ENCODE measurements around the gene UGT3A1.
"Not testable (repeated sequence)": the region's sequence is repeated elsewhere in the genome, so short reads cannot be mapped to it uniquely, and the experiment has no call there.

DNA sequence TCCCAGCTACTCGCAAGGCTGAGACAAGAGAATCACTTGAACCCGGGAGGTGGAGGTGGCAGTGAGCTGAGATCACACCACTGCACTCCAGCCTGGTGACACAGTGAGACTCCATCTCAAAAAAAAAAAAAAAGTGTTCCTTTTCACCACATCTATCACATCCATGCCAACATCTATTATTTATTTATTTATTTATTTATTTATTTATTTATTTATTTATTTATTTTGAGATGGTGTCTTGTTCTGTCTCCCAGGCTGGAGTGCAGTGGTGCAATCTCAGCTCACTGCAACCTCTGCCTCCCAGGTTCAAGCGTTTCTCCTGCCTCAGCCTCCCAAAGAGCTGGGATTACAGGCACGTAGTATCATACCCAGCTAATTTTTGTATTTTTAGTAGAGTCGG lies 28.4 kb upstream of the UGT3A1 start:
- TF ChIP-seq, protein P1, sequence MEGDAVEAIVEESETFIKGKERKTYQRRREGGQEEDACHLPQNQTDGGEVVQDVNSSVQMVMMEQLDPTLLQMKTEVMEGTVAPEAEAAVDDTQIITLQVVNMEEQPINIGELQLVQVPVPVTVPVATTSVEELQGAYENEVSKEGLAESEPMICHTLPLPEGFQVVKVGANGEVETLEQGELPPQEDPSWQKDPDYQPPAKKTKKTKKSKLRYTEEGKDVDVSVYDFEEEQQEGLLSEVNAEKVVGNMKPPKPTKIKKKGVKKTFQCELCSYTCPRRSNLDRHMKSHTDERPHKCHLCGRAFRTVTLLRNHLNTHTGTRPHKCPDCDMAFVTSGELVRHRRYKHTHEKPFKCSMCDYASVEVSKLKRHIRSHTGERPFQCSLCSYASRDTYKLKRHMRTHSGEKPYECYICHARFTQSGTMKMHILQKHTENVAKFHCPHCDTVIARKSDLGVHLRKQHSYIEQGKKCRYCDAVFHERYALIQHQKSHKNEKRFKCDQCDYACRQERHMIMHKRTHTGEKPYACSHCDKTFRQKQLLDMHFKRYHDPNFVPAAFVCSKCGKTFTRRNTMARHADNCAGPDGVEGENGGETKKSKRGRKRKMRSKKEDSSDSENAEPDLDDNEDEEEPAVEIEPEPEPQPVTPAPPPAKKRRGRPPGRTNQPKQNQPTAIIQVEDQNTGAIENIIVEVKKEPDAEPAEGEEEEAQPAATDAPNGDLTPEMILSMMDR (IDR thresholded peaks at IDR 0.05): not testable (repeated sequence)
- not testable (repeated sequence) for TF ChIP-seq POLR2AphosphoS5 (IDR thresholded peaks at IDR 0.05; ENCODE audit: low read depth, low read length); SIN3A (IDR thresholded peaks at IDR 0.05; ENCODE audit: borderline replicate concordance, insufficient read depth, low read depth, low read length)
- TF ChIP-seq, protein P2, sequence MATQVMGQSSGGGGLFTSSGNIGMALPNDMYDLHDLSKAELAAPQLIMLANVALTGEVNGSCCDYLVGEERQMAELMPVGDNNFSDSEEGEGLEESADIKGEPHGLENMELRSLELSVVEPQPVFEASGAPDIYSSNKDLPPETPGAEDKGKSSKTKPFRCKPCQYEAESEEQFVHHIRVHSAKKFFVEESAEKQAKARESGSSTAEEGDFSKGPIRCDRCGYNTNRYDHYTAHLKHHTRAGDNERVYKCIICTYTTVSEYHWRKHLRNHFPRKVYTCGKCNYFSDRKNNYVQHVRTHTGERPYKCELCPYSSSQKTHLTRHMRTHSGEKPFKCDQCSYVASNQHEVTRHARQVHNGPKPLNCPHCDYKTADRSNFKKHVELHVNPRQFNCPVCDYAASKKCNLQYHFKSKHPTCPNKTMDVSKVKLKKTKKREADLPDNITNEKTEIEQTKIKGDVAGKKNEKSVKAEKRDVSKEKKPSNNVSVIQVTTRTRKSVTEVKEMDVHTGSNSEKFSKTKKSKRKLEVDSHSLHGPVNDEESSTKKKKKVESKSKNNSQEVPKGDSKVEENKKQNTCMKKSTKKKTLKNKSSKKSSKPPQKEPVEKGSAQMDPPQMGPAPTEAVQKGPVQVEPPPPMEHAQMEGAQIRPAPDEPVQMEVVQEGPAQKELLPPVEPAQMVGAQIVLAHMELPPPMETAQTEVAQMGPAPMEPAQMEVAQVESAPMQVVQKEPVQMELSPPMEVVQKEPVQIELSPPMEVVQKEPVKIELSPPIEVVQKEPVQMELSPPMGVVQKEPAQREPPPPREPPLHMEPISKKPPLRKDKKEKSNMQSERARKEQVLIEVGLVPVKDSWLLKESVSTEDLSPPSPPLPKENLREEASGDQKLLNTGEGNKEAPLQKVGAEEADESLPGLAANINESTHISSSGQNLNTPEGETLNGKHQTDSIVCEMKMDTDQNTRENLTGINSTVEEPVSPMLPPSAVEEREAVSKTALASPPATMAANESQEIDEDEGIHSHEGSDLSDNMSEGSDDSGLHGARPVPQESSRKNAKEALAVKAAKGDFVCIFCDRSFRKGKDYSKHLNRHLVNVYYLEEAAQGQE (IDR thresholded peaks at IDR 0.05; ENCODE audit: insufficient read depth in 1 of 2, low read depth in 2 of 2, low read length in 1 of 2): not testable (repeated sequence)
